HepG2 (cell line): ENCODE measurements around the gene CMPK1. TPM values are rescaled to one million over a fixed set of nuclear protein-coding genes. Genes with fewer than 3 reads are reported as not detected.

Experiments
- CHD2 ChIP-seq: IDR thresholded peaks from 2 replicates; pipeline ENCODE4 v1.6.1; 2011; ENCODE audit warnings: low read depth, low read length, improper control_type of control experiment
- DMAP1 ChIP-seq: IDR thresholded peaks from 2 replicates; pipeline ENCODE4 v1.6.1; 2016
- EED ChIP-seq: sonication (generic); formaldehyde crosslinking; IDR thresholded peaks from 2 replicates; pipeline ENCODE4 v1.5.0; 2020; ENCODE audit warnings: mild to moderate bottlenecking, missing genetic modification reagents
- FOXK2 ChIP-seq: fragments of 450-650 bp; IDR thresholded peaks from 2 replicates; pipeline ENCODE4 v1.6.1; 2016
- HINFP ChIP-seq: sonication (generic); formaldehyde crosslinking; IDR thresholded peaks from 2 replicates; pipeline ENCODE4 v1.4.0; 2020; ENCODE audit warnings: low read depth, mild to moderate bottlenecking, missing genetic modification reagents
- HOXA3 ChIP-seq: sonication (generic); formaldehyde crosslinking; IDR thresholded peaks from 2 replicates; pipeline ENCODE4 v1.5.0; 2020; ENCODE audit warnings: missing genetic modification reagents
- IRX3 ChIP-seq: sonication (generic); formaldehyde crosslinking; IDR thresholded peaks from 2 replicates; pipeline ENCODE4 v1.8.1; 2023; ENCODE audit warnings: mild to moderate bottlenecking, low read depth, missing genetic modification reagents, borderline replicate concordance
- JUNB ChIP-seq: sonication (generic); formaldehyde crosslinking; IDR thresholded peaks from 2 replicates; pipeline ENCODE4 v1.8.0; 2022; ENCODE audit warnings: missing genetic modification reagents, mild to moderate bottlenecking, borderline replicate concordance
- MED8 ChIP-seq: sonication (generic); formaldehyde crosslinking; IDR thresholded peaks from 2 replicates; pipeline ENCODE4 v1.8.1; 2023; ENCODE audit warnings: mild to moderate bottlenecking, missing genetic modification reagents; ENCODE audit not compliant: insufficient replicate concordance
- PHB2 ChIP-seq: fragments of 450-650 bp; IDR thresholded peaks from 2 replicates; pipeline ENCODE4 v1.6.1; 2018; ENCODE audit not compliant: partially characterized antibody
- SOX13 ChIP-seq, 3 experiments: fragments of 450-650 bp in 1 of 3; sonication (generic) in 1 of 3; formaldehyde crosslinking in 1 of 3; IDR thresholded peaks in 2 of 3; conservative IDR thresholded peaks in 1 of 3; 2 replicates each; pipeline versions ENCODE4 v1.5.0 to v1.6.1; 2016 to 2020; ENCODE audit warnings: antibody characterized with exemption in 1 of 3, mild to moderate bottlenecking in 1 of 3, missing compliant biosample characterization in 1 of 3, missing genetic modification reagents in 1 of 3, moderate library complexity in 1 of 3
- TEAD2 ChIP-seq: sonication (generic); formaldehyde crosslinking; IDR thresholded peaks from 2 replicates; pipeline ENCODE4 v1.9.0; 2021; ENCODE audit warnings: missing genetic modification reagents
- YEATS2 ChIP-seq: sonication (generic); formaldehyde crosslinking; IDR thresholded peaks from 2 replicates; pipeline ENCODE4 v1.4.0; 2020; ENCODE audit warnings: missing genetic modification reagents, borderline replicate concordance
- YY1 ChIP-seq: IDR thresholded peaks from 2 replicates; pipeline ENCODE4 v1.6.1; 2011; ENCODE audit warnings: low read length, low read depth, moderate library complexity, mild to moderate bottlenecking; ENCODE audit not compliant: insufficient read depth, insufficient replicate concordance
- ZGPAT ChIP-seq: IDR thresholded peaks from 2 replicates; pipeline ENCODE4 v1.6.1; 2016; ENCODE audit warnings: mild to moderate bottlenecking
- ZNF513 ChIP-seq: sonication (generic); formaldehyde crosslinking; conservative IDR thresholded peaks from 2 replicates; pipeline ENCODE4 v1.5.0; 2020; ENCODE audit warnings: missing genetic modification reagents
- ZNF687 ChIP-seq: sonication (generic); formaldehyde crosslinking; IDR thresholded peaks from 2 replicates; pipeline ENCODE4 v1.5.1; 2020; ENCODE audit warnings: mild to moderate bottlenecking, missing genetic modification reagents, moderate library complexity
- ZNF691 ChIP-seq: sonication (generic); formaldehyde crosslinking; IDR thresholded peaks from 2 replicates; pipeline ENCODE4 v1.4.0; 2020; ENCODE audit warnings: missing genetic modification reagents, low read depth, mild to moderate bottlenecking, borderline replicate concordance
- ZNF878 ChIP-seq: sonication (generic); formaldehyde crosslinking; IDR thresholded peaks from 2 replicates; pipeline ENCODE4 v1.8.1; 2023; ENCODE audit warnings: mild to moderate bottlenecking, missing genetic modification reagents, moderate library complexity
- ZSCAN20 ChIP-seq: sonication (generic); formaldehyde crosslinking; IDR thresholded peaks from 2 replicates; pipeline ENCODE4 v1.4.0; 2020; ENCODE audit warnings: missing genetic modification reagents, mild to moderate bottlenecking, borderline replicate concordance
- ZSCAN9 ChIP-seq: IDR thresholded peaks from 2 replicates; pipeline ENCODE4 v1.6.1; 2016; ENCODE audit warnings: borderline replicate concordance
- polyA plus RNA-seq, 8 experiments: library from polyadenylated mRNA; depleted of rRNA in 3 of 8; stranded (reverse) in 7 of 8; unstranded in 1 of 8; fragments of >200 nt; fragmentation: Illumina TruSeq in 4 of 8; extraction: Trizol in 4 of 8; gene quantifications; 2 replicates each; pipeline versions ENCODE4 v1.2.1 to v1.2.3, GENCODE V29; 2011 to 2016; ENCODE audit warnings: low read depth in 4 of 8, missing spikeins in 1 of 8, mixed read lengths in 1 of 8; ENCODE audit not compliant: insufficient read depth in 1 of 8
- total RNA-seq, 5 experiments: library from RNA; depleted of rRNA; stranded (reverse); fragments of >200 nt; fragmentation: Illumina TruSeq; extraction: Trizol; gene quantifications; 2 replicates each; pipeline ENCODE4 v1.2.3, GENCODE V29; 2016; ENCODE audit warnings: low read depth in 1 of 5

CMPK1 gene
- total and polyA plus RNA-seq, 2 of the 13 experiments (the other 11 are each of a cell fraction or from before 2014, with no cell fraction given): 38.3 to 92.0 TPM

- no peak; the same call in 1 of the 2 replicates for TF ChIP-seq ZNF691 (CRISPR knock-in tag)
- TF ChIP-seq PHB2: no peak
- peak; percentile 33; the same call in 1 of the 2 replicates for TF ChIP-seq DMAP1 (CRISPR knock-in tag)
- TF ChIP-seq IRX3 (CRISPR knock-in tag): no peak
- TF ChIP-seq HINFP (CRISPR knock-in tag): peak; percentile 96
- TF ChIP-seq JUNB (CRISPR knock-in tag): no peak
- TF ChIP-seq ZSCAN20 (CRISPR knock-in tag): no peak
- TF ChIP-seq SOX13 (IDR thresholded peaks at IDR 0.05): no peak
- peak in 1 of 2 experiments; percentile 21; a peak in 1 of 4 replicates for TF ChIP-seq SOX13 (CRISPR knock-in tag; conservative IDR thresholded peaks at IDR 0.05 in 1 of 2, IDR thresholded peaks at IDR 0.05 in 1 of 2)
- peak; percentile 35 for TF ChIP-seq YY1
- TF ChIP-seq ZNF513 (CRISPR knock-in tag): 0 out of 2 replicates have a peak, but pooled peaks have one; percentile 55
- no peak for TF ChIP-seq TEAD2 (CRISPR knock-in tag)
- no peak for TF ChIP-seq CHD2
- peak; percentile 49; the same call in 1 of the 2 replicates for TF ChIP-seq ZSCAN9
- TF ChIP-seq ZGPAT: no peak
- TF ChIP-seq YEATS2: no peak
- peak; percentile 3; the same call in 1 of the 2 replicates for TF ChIP-seq EED (CRISPR knock-in tag)
- TF ChIP-seq MED8 (CRISPR knock-in tag): no peak
- 0 out of 2 replicates have a peak, but pooled peaks have one; percentile 8 for TF ChIP-seq ZNF687 (CRISPR knock-in tag)
- no peak; the same call in 1 of the 2 replicates for TF ChIP-seq HOXA3
- 0 out of 2 replicates have a peak, but pooled peaks have one; percentile 41 for TF ChIP-seq ZNF878
- no peak for TF ChIP-seq FOXK2
Measured at GRCh38 chr1:47333578-47333921, at the start of gene CMPK1 (continued).
